Nephron (organoid): ENCODE measurements around the gene THSD4.
A peak's percentile ranks its signal among the peaks of the same experiment; 100 is the strongest.
"Not testable (repeated sequence)": the region's sequence is repeated elsewhere in the genome, so short reads cannot be mapped to it uniquely, and the experiment has no call there.

Experiments used
- H3K27ac Mint-ChIP-seq, 3 experiments: 2 replicates each; pipeline ENCODE4 v1.8.0; 2020; ENCODE audit warnings: mixed read lengths in 3 of 3, mild to moderate bottlenecking in 2 of 3, moderate library complexity in 1 of 3
- H3K27me3 Mint-ChIP-seq: 2 replicates; pipeline ENCODE4 v1.8.0; 2021; ENCODE audit warnings: low read depth, mild to moderate bottlenecking, moderate library complexity, mixed read lengths
- H3K36me3 Mint-ChIP-seq: 2 replicates; pipeline ENCODE4 v1.8.0; 2020; ENCODE audit warnings: low read depth, mixed read lengths
- H3K4me1 Mint-ChIP-seq: 2 replicates; pipeline ENCODE4 v1.8.0; 2020; ENCODE audit warnings: mixed read lengths
- H3K4me3 Mint-ChIP-seq, 3 experiments: 2 replicates each; pipeline ENCODE4 v1.8.0; 2020; ENCODE audit warnings: mild to moderate bottlenecking in 3 of 3, mixed read lengths in 3 of 3, moderate library complexity in 2 of 3
- H3K9me3 Mint-ChIP-seq: 2 replicates; pipeline ENCODE4 v1.8.0; 2020; ENCODE audit warnings: mixed read lengths
- CTCF ChIP-seq, 3 experiments: fragments of 200-600 bp; sonication (generic); IDR thresholded peaks; one replicate each; pipeline ENCODE4 v1.5.0; 2021; ENCODE audit warnings: antibody characterized with exemption in 3 of 3; ENCODE audit not compliant: unreplicated experiment in 3 of 3

The THSD4 gene

GRCh38 chr15:71391421-71392088, 276.3 kb downstream of the THSD4 start:
- H3K4me1 Mint-ChIP-seq, result peaks cover 63% of the 10 kb centered on the region
- TF ChIP-seq CTCF (IDR thresholded peaks at IDR 0.05; ENCODE audit: unreplicated experiment in 3 of 3), result no peak
- peaks cover 3% of the 10 kb centered on the region for H3K27me3 Mint-ChIP-seq
- H3K9me3 Mint-ChIP-seq, result peaks cover 5% of the 10 kb centered on the region
- H3K4me3 Mint-ChIP-seq, result no peak overlapping the region
- peak overlapping the region in 2 of 3 experiments; percentile 3 to 23 for H3K27ac Mint-ChIP-seq
- H3K36me3 Mint-ChIP-seq, result no peaks in the 10 kb centered on the region

DNA sequence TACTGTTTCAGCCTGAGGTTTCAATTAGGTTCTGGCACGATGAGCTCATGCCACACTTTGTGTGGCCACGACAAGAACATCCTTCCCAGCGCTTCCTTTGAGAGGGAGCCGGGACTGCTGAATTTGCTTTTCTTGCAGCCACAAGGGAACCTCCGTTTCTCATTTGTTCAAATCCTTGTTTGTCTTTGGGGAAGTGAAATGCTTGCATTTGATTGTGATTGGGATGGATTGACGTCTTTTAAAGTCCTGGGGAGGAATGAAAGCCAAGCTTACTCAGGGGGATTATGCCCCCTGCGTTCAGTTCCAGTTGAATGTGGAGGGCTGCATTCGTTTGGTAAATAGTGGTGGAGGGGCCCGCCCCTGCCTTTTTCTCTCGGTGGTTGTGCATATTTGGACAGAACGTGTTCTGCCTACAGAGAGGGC, 277.6 kb downstream of the THSD4 start:
- H3K36me3 Mint-ChIP-seq, result no peaks in the 10 kb centered on the region
- no peak for TF ChIP-seq CTCF (IDR thresholded peaks at IDR 0.05; ENCODE audit: unreplicated experiment in 3 of 3)
- H3K4me3 Mint-ChIP-seq, result no peak overlapping the region
- peak overlapping the region in 2 of 3 experiments; percentile 3 to 23 for H3K27ac Mint-ChIP-seq
- H3K27me3 Mint-ChIP-seq, result peaks cover 5% of the 10 kb centered on the region
- H3K4me1 Mint-ChIP-seq, result peaks cover 56% of the 10 kb centered on the region
- H3K9me3 Mint-ChIP-seq, result peaks cover 5% of the 10 kb centered on the region

GRCh38 chr15:71393383-71393782, 278.1 kb downstream of the THSD4 start:
- H3K9me3 Mint-ChIP-seq, result peaks cover 3% of the 10 kb centered on the region
- no peaks in the 10 kb centered on the region for H3K36me3 Mint-ChIP-seq
- H3K4me3 Mint-ChIP-seq, result no peak overlapping the region
- H3K4me1 Mint-ChIP-seq, result peaks cover 51% of the 10 kb centered on the region
- H3K27me3 Mint-ChIP-seq, result peaks cover 8% of the 10 kb centered on the region
- peak overlapping the region in 1 of 3 experiments; percentile 23 for H3K27ac Mint-ChIP-seq
- TF ChIP-seq CTCF (IDR thresholded peaks at IDR 0.05; ENCODE audit: unreplicated experiment in 3 of 3), result no peak

- Mint-ChIP-seq H3K4me3 (no peak overlapping the region), H3K4me1 (peaks cover 47% of the 10 kb centered on the region), H3K27ac (peak overlapping the region in 1 of 3 experiments; percentile 29), H3K36me3 (no peaks in the 10 kb centered on the region), H3K9me3 (no peaks in the 10 kb centered on the region), H3K27me3 (peaks cover 8% of the 10 kb centered on the region)
- TF ChIP-seq CTCF (IDR thresholded peaks at IDR 0.05; ENCODE audit: unreplicated experiment in 3 of 3), result no peak
Observed at GRCh38 chr15:71396536-71397125, 281.4 kb downstream of the THSD4 start.

DNA sequence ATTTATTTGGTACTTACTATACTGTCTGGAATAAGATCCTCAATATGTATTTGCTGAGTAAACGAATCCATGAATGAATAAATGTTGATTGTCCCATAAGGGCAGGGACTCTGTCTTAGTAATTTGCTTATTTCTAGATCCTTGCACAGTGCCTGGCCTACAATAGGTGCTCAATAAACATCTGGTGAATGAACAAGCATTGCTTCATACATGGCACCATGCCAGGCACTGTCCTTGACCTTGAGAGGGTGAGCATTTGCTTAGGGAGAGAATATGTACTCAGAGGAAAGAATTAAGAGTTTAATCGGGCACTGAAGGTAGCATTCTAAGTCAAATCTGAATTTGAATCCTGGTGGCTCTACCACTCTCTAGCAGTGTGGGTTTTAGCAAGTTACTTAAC, 282.1 kb downstream of the THSD4 start:
- no peak overlapping the region for H3K4me3 Mint-ChIP-seq
- no peaks in the 10 kb centered on the region for H3K9me3 Mint-ChIP-seq
- no peaks in the 10 kb centered on the region for H3K36me3 Mint-ChIP-seq
- TF ChIP-seq CTCF (IDR thresholded peaks at IDR 0.05; ENCODE audit: unreplicated experiment in 3 of 3), result no peak
- no peak overlapping the region for H3K27ac Mint-ChIP-seq
- H3K27me3 Mint-ChIP-seq, result peaks cover 8% of the 10 kb centered on the region
- peaks cover 39% of the 10 kb centered on the region for H3K4me1 Mint-ChIP-seq

- no peaks in the 10 kb centered on the region for H3K9me3 Mint-ChIP-seq
- peaks cover 8% of the 10 kb centered on the region for H3K27me3 Mint-ChIP-seq
Observed at GRCh38 chr15:71400294-71400693, 285.0 kb downstream of the THSD4 start.

DNA sequence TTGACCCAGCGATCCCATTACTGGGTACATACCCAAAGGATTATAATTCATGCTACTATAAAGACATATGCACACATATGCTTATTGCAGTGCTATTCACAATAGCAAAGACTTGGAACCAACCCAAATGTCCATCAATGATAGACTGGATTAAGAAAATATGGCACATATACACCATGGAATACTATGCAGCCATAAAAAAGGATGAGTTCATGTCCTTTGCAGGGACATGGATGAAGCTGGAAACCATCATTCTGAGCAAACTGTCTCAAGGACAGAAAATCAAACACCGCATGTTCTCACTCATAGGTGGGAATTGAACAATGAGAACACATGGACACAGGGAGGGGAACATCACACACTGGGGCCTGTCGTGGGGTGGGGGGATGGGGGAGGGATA, 286.5 kb downstream of the THSD4 start:
- not testable (repeated sequence) for H3K27me3 Mint-ChIP-seq, H3K4me3 Mint-ChIP-seq, H3K9me3 Mint-ChIP-seq, H3K27ac Mint-ChIP-seq, H3K36me3 Mint-ChIP-seq
- H3K4me1 Mint-ChIP-seq, result peaks cover 12% of the 10 kb centered on the region

More at GRCh38 chr15:71400294-71400693, 285.0 kb downstream of the THSD4 start:
- no peak for TF ChIP-seq CTCF (IDR thresholded peaks at IDR 0.05; ENCODE audit: unreplicated experiment in 3 of 3)
- Mint-ChIP-seq H3K4me3 (no peak overlapping the region), H3K27ac (no peak overlapping the region), H3K4me1 (peaks cover 20% of the 10 kb centered on the region), H3K36me3 (no peaks in the 10 kb centered on the region)
